Esophagus squamous epithelium (tissue), 5 donors: ENCODE data around the gene CAMTA1. TPM values are rescaled to one million over a fixed set of nuclear protein-coding genes. Genes with fewer than 3 reads are reported as not detected.

Experiments
- DNase-seq: peaks from one replicate; lab custom pipeline; 2025; lab: John Stamatoyannopoulos, UW
- H3K27ac ChIP-seq, 4 donors: fragments of 200-600 bp; sonication (generic); one replicate each; pipeline ENCODE4 v1.5.1; 2016 to 2019; ENCODE audit warnings: mild to moderate bottlenecking in 1 of 4
- H3K27me3 ChIP-seq, 4 donors: fragments of 200-600 bp; sonication (generic); 1 replicate in 3 of 4; 2 replicates in 1 of 4; pipeline versions ENCODE4 v1.5.1 to v1.6.0; 2017 to 2021; ENCODE audit warnings: antibody characterized with exemption in 1 of 4
- H3K36me3 ChIP-seq, 3 donors: fragments of 200-600 bp; sonication (generic); one replicate each; pipeline ENCODE4 v1.5.1; 2016 to 2019
- H3K4me1 ChIP-seq, 3 donors: fragments of 200-600 bp; sonication (generic); one replicate each; pipeline ENCODE4 v1.5.1; 2017 to 2019
- H3K4me3 ChIP-seq, 4 donors: fragments of 200-600 bp; sonication (generic); 1 replicate in 3 of 4; 2 replicates in 1 of 4; pipeline ENCODE4 v1.5.1; 2016 to 2019; ENCODE audit warnings: mild to moderate bottlenecking in 2 of 4, moderate library complexity in 1 of 4
- H3K9me3 ChIP-seq, 3 donors: fragments of 200-600 bp; sonication (generic); one replicate each; pipeline ENCODE4 v1.5.1; 2016 to 2019
- POLR2A ChIP-seq, 4 donors: fragments of 450-650 bp; IDR thresholded peaks; one replicate each; pipeline ENCODE4 v1.6.1; 2017; ENCODE audit warnings: antibody characterized with exemption in 4 of 4, mild to moderate bottlenecking in 4 of 4, moderate library complexity in 3 of 4
- WGBS, 2 donors: methylation state at CpG; one replicate each; pipeline ENCODE4 v1.1.5; 2018; 5-methylcytosine and 5-hydroxymethylcytosine counted together
- intact Hi-C: fragments of 100-400 bp; cut with DNase I; formaldehyde crosslinking; loops from one replicate; pipeline ENCODE4 v1.15.0; 2022
- total RNA-seq, 4 donors: library from RNA; depleted of rRNA; stranded (reverse); fragments of >200 nt; gene quantifications; one replicate each; pipeline ENCODE4 v1.1.0, GENCODE V29; 2016
- TF ChIP-seq, protein P1 (sequence below), 6 experiments: fragments of 450-650 bp in 4 of 6; fragments of 200-600 bp in 2 of 6; sonication (generic) in 2 of 6; IDR thresholded peaks; one replicate each; pipeline ENCODE4 v1.5.1; 2016 to 2019; ENCODE audit warnings: antibody characterized with exemption in 6 of 6, mild to moderate bottlenecking in 4 of 6, moderate library complexity in 4 of 6
- donor health status: DM: yes; HTN: yes; CAD: no.

Gene CAMTA1
- total RNA-seq, 4 donors from 2014 or later, result 31.3 to 77.4 (median 45.9) TPM

DNA sequence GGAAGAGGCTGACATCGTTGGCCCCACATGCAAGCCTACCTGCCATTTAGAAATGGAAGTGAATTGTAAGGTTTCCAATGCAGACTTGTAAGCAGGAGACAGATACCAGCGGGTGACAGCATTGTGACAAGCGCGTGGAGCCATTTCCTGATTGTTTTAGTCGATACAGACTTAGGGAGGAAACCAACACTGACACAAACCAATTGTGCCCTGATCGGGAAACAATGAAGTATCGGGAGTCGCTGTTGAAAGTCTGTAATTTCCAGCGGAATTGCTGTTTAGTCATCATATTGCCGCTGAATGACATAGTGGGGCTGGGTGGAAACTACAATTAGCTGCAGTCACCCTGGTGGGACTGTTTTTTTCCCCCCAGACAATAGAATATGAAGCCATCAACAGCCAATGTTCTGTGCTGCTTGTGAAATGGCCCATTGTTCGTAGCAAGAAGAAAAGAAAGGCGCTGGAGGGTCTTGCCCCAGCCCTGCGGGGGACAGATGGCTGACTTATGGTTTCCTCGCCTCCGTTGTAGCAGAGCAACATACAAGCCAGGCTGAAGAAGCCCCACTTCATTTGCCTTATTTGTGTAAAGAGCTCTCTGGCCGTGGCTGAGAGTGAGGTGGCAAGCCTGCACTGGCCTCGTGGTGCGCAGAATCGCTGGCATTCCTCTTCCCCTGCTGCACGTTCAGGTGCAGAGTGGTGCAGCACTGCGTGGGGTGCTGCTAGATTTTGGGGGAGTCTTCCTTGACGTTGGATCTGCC, 462.7 kb downstream of the CAMTA1 start:
- Histone ChIP-seq H3K27me3 (peaks cover 0 to 20% (median 0%) of the 10 kb centered on the region in 4 donors), H3K27ac (no peak overlapping the region), H3K4me3 (no peak overlapping the region), H3K4me1 (no peaks in the 10 kb centered on the region), H3K9me3 (no peaks in the 10 kb centered on the region), H3K36me3 (no peaks in the 10 kb centered on the region)
- WGBS, 2 donors, result 55 to 63% methylated on average over 19 to 22 of the region's 22 CpGs
- intact Hi-C loops, result no loop called here
- TF ChIP-seq, protein P1, sequence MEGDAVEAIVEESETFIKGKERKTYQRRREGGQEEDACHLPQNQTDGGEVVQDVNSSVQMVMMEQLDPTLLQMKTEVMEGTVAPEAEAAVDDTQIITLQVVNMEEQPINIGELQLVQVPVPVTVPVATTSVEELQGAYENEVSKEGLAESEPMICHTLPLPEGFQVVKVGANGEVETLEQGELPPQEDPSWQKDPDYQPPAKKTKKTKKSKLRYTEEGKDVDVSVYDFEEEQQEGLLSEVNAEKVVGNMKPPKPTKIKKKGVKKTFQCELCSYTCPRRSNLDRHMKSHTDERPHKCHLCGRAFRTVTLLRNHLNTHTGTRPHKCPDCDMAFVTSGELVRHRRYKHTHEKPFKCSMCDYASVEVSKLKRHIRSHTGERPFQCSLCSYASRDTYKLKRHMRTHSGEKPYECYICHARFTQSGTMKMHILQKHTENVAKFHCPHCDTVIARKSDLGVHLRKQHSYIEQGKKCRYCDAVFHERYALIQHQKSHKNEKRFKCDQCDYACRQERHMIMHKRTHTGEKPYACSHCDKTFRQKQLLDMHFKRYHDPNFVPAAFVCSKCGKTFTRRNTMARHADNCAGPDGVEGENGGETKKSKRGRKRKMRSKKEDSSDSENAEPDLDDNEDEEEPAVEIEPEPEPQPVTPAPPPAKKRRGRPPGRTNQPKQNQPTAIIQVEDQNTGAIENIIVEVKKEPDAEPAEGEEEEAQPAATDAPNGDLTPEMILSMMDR (IDR thresholded peaks at IDR 0.05), result no peak
- TF ChIP-seq POLR2A (IDR thresholded peaks at IDR 0.05), result no peak
- DNase-seq, result no peak

DNA sequence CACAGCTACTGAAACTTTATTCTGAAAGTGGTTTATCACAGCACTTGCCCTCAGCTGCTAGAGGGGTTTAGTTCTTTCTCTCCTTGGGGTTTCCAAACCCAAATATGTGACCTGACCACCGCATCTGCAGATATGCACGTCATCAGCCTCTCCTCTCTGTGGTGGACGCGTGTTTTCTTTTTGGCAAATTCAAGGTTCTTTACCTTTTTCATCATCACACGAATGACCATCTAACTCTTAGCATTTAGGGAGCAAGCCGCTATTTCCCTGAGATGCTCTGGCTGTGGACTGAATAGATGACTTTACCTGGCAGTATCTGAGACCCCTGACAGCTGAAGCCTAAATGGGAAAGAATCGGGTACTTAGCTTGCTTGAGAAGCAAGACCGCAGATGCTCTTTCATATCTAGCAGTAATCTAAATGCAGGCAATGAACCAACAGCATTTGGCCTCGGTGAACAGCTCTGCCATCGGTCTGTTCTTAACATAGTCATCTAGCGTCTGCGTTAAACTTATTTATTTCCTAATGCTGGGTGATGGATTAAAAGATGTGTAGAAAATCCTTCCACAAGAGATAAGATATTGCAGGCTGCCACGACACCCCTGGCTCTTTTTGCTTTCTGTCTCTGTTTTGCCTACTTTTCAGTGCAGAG, 463.4 kb downstream of the CAMTA1 start:
- no peak for DNase-seq
- Histone ChIP-seq H3K36me3 (no peaks in the 10 kb centered on the region), H3K27ac (no peak overlapping the region), H3K4me1 (no peaks in the 10 kb centered on the region), H3K27me3 (peaks cover 0 to 20% (median 0%) of the 10 kb centered on the region in 4 donors), H3K4me3 (no peak overlapping the region), H3K9me3 (no peaks in the 10 kb centered on the region)
- intact Hi-C loops, result no loop called here
- WGBS, 2 donors, result 80 to 87% methylated on average over 11 to 13 of the region's 13 CpGs
- TF ChIP-seq, protein P1 (IDR thresholded peaks at IDR 0.05), result no peak
- TF ChIP-seq POLR2A (IDR thresholded peaks at IDR 0.05), result no peak

DNA sequence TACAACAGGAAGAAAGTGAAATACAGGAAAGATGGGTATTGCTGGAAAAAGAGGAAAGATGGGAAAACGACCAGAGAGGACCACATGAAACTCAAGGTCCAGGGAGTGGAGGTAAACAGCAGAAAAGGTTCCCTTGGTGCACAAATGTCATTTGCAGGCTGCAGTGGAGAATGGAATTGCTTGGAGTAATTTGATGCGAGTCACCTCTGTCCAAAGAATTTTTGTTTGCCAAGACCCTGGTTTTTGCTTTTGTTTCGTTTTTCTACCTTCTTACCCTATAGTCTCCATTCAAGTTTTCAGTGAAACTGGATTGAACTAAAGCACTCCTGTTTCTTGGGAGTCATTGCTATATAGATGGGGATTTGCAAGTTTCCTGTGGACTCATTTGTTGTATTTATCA, 464.3 kb downstream of the CAMTA1 start:
- H3K27me3 ChIP-seq, result peaks cover 0 to 20% (median 0%) of the 10 kb centered on the region in 4 donors
- 62 to 71% methylated on average over 3 of the region's 3 CpGs for WGBS, 2 donors
- intact Hi-C loops, result no loop called here
- H3K4me3 ChIP-seq, result no peak overlapping the region
- H3K36me3 ChIP-seq, result no peaks in the 10 kb centered on the region
- H3K4me1 ChIP-seq, result no peaks in the 10 kb centered on the region
- H3K27ac ChIP-seq, result no peak overlapping the region
- H3K9me3 ChIP-seq, result no peaks in the 10 kb centered on the region
- no peak for DNase-seq
- no peak for TF ChIP-seq POLR2A (IDR thresholded peaks at IDR 0.05)
- TF ChIP-seq, protein P1 (IDR thresholded peaks at IDR 0.05), result no peak

DNA sequence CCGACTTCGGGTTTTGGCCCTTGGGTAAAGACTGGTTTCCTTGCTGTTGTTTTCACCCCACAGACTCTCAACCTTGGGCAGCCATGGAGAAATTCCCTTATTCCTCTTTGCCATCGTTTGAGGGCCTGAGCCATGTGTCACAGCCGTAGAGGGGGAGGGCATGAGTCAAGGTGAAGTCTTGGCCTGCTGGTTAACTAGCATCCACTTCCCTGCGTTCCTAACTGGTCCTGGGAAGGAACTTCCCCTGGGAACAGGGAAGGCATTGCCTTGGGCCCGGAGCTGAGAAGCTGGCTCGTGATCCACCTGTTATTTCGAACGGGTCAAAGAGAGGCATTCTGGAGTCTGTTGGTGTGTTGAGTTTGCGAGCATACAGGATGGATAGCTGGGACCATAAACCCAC, 464.9 kb downstream of the CAMTA1 start:
- no peak for TF ChIP-seq POLR2A (IDR thresholded peaks at IDR 0.05)
- TF ChIP-seq, protein P1 (IDR thresholded peaks at IDR 0.05), result no peak
- no peaks in the 10 kb centered on the region for H3K36me3 ChIP-seq
- no peaks in the 10 kb centered on the region for H3K4me1 ChIP-seq
- intact Hi-C loops, result no loop called here
- peaks cover 0 to 20% (median 0%) of the 10 kb centered on the region in 4 donors for H3K27me3 ChIP-seq
- no peak for DNase-seq
- no peak overlapping the region for H3K27ac ChIP-seq
- WGBS, 2 donors, result 77 to 80% methylated on average over 3 to 10 of the region's 10 CpGs
- H3K4me3 ChIP-seq, result no peak overlapping the region
- no peaks in the 10 kb centered on the region for H3K9me3 ChIP-seq
